Measurements from ENCODE around the gene MBD2. TPM values are rescaled to one million over a fixed set of nuclear protein-coding genes. Genes with fewer than 3 reads are reported as not detected.

Gene MBD2
- total RNA-seq, 1 experiment from 2014 or later = 53.3 TPM

- ATAC-seq (no peak), DNase-seq (ENCODE audit: low read depth, low spot score) (no peak)
- H3K27ac ChIP-seq (ENCODE audit: low read length) = no peak overlapping the region
- H3K4me1 ChIP-seq (ENCODE audit: control insufficient read depth, insufficient read depth, low read length) = peaks cover 5% of the 10 kb centered on the region; the same call in 1 of the 2 replicates
- TF ChIP-seq TCF7L2 (IDR thresholded peaks at IDR 0.05; ENCODE audit: low read depth, low read length) (no peak), SIN3A (IDR thresholded peaks at IDR 0.05; ENCODE audit: borderline replicate concordance, insufficient read depth, low read depth, low read length) (no peak), POLR2AphosphoS5 (IDR thresholded peaks at IDR 0.05; ENCODE audit: low read depth, low read length) (no peak)
- TF ChIP-seq, protein P1, sequence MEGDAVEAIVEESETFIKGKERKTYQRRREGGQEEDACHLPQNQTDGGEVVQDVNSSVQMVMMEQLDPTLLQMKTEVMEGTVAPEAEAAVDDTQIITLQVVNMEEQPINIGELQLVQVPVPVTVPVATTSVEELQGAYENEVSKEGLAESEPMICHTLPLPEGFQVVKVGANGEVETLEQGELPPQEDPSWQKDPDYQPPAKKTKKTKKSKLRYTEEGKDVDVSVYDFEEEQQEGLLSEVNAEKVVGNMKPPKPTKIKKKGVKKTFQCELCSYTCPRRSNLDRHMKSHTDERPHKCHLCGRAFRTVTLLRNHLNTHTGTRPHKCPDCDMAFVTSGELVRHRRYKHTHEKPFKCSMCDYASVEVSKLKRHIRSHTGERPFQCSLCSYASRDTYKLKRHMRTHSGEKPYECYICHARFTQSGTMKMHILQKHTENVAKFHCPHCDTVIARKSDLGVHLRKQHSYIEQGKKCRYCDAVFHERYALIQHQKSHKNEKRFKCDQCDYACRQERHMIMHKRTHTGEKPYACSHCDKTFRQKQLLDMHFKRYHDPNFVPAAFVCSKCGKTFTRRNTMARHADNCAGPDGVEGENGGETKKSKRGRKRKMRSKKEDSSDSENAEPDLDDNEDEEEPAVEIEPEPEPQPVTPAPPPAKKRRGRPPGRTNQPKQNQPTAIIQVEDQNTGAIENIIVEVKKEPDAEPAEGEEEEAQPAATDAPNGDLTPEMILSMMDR (IDR thresholded peaks at IDR 0.05) = no peak
- intact Hi-C loops (cut with micrococcal nuclease; ENCODE audit: unreplicated experiment) (no loop called here), in situ Hi-C loops (cut with HindIII; ENCODE audit: low pct_unique_long_range_greater_than_20kb, low sequenced_read_pairs) (no loop called here)
- ChIA-PET POLR2A (no interaction called here), CTCF (interaction anchor here (0.6 kb wide), 1 partner anchor 242 kb away, joined by 6 read pairs; no protein-coding TSS in a partner anchor)
- H3K27me3 ChIP-seq (ENCODE audit: control insufficient read depth, insufficient read depth, low read length) = no peaks in the 10 kb centered on the region
- H3K4me3 ChIP-seq (ENCODE audit: low read depth in 2 of 2, low read length in 2 of 2) = no peak overlapping the region
- no TSS peak for BruUV-seq (replicated peaks)
- no peaks in the 10 kb centered on the region for H3K36me3 ChIP-seq (ENCODE audit: control insufficient read depth, insufficient read depth, low read length)
- no peaks in the 10 kb centered on the region for H3K9me3 ChIP-seq (ENCODE audit: control insufficient read depth, insufficient read depth, low read depth, low read length)
Measured at GRCh38 chr18:54147439-54147838, 77.0 kb downstream of the MBD2 start.

DNA sequence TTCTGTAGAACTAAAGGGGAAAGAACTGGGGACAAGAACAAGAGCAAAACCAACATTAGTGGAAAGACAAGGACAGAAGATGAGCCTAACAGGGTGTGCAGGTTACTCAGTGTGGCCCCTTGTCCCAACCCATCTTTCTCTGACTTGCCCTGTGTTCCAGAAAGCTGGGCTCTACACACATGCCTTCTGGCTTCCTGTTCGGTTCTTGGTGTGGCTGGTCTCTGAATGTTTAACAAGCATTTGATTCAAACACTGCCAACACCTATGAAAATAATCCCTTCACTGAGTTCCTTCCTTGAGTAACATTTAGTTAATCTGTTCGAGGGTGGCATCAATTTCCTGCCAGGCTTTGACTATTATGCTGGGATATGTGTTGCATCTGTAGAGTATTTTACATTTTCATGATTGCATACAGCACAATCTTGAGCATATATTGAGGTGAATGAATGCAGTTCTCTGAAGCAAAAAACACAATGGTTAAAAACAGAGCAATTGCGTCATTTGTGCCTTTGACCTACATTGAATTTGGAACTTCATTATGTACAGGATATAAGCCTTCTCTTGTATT lies 83.3 kb downstream of the MBD2 start:
- no TSS peak for BruUV-seq (replicated peaks)
- H3K4me3 ChIP-seq (ENCODE audit: low read depth in 2 of 2, low read length in 2 of 2) = no peak overlapping the region
- in situ Hi-C loops (cut with HindIII; ENCODE audit: low pct_unique_long_range_greater_than_20kb, low sequenced_read_pairs) = no loop called here
- TF ChIP-seq SIN3A (IDR thresholded peaks at IDR 0.05; ENCODE audit: borderline replicate concordance, insufficient read depth, low read depth, low read length) (no peak), TCF7L2 (IDR thresholded peaks at IDR 0.05; ENCODE audit: low read depth, low read length) (no peak), POLR2AphosphoS5 (IDR thresholded peaks at IDR 0.05; ENCODE audit: low read depth, low read length) (no peak)
- TF ChIP-seq, protein P2, sequence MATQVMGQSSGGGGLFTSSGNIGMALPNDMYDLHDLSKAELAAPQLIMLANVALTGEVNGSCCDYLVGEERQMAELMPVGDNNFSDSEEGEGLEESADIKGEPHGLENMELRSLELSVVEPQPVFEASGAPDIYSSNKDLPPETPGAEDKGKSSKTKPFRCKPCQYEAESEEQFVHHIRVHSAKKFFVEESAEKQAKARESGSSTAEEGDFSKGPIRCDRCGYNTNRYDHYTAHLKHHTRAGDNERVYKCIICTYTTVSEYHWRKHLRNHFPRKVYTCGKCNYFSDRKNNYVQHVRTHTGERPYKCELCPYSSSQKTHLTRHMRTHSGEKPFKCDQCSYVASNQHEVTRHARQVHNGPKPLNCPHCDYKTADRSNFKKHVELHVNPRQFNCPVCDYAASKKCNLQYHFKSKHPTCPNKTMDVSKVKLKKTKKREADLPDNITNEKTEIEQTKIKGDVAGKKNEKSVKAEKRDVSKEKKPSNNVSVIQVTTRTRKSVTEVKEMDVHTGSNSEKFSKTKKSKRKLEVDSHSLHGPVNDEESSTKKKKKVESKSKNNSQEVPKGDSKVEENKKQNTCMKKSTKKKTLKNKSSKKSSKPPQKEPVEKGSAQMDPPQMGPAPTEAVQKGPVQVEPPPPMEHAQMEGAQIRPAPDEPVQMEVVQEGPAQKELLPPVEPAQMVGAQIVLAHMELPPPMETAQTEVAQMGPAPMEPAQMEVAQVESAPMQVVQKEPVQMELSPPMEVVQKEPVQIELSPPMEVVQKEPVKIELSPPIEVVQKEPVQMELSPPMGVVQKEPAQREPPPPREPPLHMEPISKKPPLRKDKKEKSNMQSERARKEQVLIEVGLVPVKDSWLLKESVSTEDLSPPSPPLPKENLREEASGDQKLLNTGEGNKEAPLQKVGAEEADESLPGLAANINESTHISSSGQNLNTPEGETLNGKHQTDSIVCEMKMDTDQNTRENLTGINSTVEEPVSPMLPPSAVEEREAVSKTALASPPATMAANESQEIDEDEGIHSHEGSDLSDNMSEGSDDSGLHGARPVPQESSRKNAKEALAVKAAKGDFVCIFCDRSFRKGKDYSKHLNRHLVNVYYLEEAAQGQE (IDR thresholded peaks at IDR 0.05; ENCODE audit: insufficient read depth in 1 of 2, low read depth in 2 of 2, low read length in 1 of 2) = no peak
- TF ChIP-seq, protein P1 (IDR thresholded peaks at IDR 0.05) = no peak
- ChIA-PET CTCF (no interaction called here), POLR2A (no interaction called here)
- H3K27ac ChIP-seq (ENCODE audit: low read length) = no peak overlapping the region
- H3K36me3 ChIP-seq (ENCODE audit: control insufficient read depth, insufficient read depth, low read length) = no peaks in the 10 kb centered on the region
- no peaks in the 10 kb centered on the region for H3K4me1 ChIP-seq (ENCODE audit: control insufficient read depth, insufficient read depth, low read length)
- ATAC-seq (no peak), DNase-seq (ENCODE audit: low read depth, low spot score) (no peak)
- H3K27me3 ChIP-seq (ENCODE audit: control insufficient read depth, insufficient read depth, low read length) = no peaks in the 10 kb centered on the region
- no peaks in the 10 kb centered on the region for H3K9me3 ChIP-seq (ENCODE audit: control insufficient read depth, insufficient read depth, low read depth, low read length)
- intact Hi-C loops (cut with micrococcal nuclease; ENCODE audit: unreplicated experiment) = no loop called here
